HG03354 (cell line): ENCODE data around the gene RNF225.
"Not testable (repeated sequence)": the region's sequence is repeated elsewhere in the genome, so short reads cannot be mapped to it uniquely, and the experiment has no call there.

Experiments
- ATAC-seq: cut with Tn5 transposase; IDR thresholded peaks from one replicate; pipeline ENCODE4 v1.9.1; 2021; ENCODE audit warnings: mild to moderate bottlenecking; ENCODE audit not compliant: unreplicated experiment, poor library complexity, severe bottlenecking

The RNF225 gene

DNA sequence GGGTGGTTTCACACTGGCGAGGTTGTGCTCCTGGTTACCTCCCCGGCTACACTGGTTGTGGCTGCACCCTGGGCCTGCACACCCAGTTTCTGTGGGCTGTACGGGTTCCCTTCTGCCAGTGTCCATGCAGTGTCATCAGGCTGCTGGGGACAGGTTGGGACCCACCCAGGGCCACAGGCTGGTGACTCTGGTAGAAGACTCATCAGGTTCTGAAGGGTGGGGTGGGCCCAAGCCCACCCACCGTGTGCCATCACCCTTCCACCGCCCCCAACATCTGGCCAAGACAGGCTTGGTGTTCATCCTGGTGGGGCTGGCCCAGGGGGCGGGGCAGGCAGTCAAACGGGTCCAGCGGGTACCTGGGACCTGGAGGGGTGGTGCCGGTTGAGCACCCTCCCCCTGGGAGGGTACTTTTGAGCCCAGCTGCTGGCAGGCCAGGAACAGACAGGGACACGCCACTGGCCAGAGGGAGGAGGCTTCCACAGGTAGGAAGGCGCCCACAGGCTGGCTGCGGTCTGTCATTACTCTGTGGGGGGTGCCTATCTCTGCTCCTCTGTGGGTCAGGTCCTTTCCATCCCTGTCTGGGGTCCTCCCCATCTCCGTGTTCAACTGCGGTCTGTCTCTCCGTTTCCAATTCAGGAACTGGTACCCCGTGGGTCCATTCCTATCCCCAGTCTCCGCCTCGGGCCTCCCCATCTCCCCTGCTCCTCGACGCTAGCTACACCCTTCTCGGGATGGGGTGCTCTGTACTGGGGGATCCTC lies at the start of gene RNF225:
TSS of gene RNF225 (plus strand) at position 437 of the 759 bp plus-strand sequence. CDS start 434 bp downstream, outside the sequence.
- ATAC-seq, result no peak

GRCh38 chr19:58346961-58347929 lies 48.2 kb upstream of the RNF225 start:
- ATAC-seq, result peak; percentile 93

DNA sequence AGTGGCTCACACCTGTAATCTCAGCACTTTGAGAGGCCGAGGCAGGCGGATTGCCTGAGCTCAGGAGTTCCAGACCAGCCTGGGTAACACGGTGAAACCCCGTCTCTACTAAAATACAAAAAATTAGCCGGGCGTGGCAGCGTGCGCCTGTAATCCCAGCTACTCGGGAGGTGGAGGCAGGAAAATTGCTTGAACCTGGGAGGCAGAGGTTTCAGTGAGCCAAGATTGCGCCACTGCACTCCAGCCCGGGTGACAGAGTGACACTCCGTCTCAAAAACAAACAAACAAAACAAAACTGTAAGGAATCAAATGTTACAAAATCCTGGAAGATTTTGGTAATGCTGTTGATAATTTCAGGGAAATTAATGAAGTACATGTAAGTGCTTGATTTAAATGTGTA lies 47.4 kb upstream of the RNF225 start:
- not testable (repeated sequence) for ATAC-seq

DNA sequence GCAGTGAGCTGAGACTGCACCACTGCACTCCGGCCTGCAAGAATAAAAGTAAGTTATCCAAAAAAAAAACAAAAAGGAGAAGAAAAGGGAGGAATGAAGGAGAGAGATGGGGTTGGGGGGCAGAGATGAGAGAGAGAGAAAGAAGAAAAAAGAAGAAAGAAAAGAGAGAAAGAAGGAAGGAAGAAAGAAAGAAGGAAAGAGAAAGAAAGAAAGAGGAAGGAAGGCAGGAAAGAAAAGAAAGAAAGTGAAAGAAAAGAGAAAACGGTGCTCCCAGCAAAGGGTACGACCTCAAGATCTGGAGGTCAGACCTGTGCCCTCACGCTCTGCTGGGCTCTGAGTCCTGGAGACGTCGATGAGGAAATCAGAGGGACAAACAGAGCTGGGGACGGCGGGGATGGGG lies 45.9 kb upstream of the RNF225 start:
- ATAC-seq, result no peak

DNA sequence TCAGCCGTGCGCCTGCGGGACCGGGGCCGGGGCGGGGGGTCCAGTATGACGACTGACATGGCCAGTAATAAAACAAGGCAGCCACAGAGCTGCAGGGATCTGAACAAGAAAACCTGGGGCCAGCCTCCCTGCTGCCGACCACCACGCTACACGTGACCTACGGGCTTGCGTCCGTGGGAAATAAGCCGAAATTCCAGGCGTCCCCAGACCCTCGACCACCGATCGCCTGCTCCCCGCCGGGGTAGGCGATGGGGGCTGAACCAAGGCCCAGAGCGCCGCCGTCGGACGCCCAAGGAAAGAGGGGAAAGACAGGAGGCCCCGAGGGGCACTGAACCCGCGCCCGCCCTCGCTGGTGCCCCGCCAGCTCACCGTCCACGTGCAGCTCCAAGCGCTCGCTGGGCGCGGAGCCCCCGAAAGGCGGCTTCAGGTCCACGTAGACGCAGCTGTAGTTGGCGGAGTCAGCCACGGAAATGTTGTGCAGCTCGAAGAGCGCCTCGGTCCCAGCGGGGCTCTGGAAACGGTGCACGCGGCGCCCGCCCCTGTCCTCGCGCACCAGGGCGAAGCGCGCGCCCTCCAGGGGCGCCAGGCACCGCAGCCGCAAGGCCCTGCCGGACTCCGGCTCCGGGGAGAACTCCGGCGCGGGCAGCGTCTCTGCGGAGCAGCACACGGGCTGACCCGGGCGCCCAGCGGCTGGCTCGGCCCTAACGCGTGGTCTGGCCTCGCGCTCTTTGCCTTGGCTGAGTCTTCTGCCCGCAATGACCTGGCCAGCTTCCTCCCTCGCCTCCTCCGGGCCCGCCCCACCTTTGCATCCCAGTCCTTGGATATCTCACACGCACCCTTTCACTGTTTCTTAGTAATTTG lies 45.2 kb upstream of the RNF225 start:
- no peak for ATAC-seq

GRCh38 chr19:58350871-58351557 lies 44.4 kb upstream of the RNF225 start:
- no peak for ATAC-seq

DNA sequence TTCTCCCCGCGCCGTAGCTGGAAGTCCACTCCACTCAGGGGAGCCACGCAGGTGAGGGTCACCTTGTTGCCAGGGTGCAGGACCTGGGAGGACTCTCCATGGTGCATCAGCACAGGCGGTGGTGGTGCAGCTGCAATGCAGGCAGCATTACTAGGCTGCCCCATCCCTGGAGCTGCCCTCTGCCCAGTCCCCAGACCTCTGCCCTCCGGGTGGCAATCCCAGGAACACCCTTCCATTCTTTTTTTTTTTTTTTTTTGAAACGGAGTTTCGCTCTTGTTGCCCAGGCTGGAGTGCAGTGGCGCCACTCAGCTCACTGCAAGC lies 43.9 kb upstream of the RNF225 start:
- ATAC-seq, result no peak

- ATAC-seq, result no peak
These were observed 43.3 kb upstream of the RNF225 start for GRCh38 chr19:58351990-58352755.

DNA sequence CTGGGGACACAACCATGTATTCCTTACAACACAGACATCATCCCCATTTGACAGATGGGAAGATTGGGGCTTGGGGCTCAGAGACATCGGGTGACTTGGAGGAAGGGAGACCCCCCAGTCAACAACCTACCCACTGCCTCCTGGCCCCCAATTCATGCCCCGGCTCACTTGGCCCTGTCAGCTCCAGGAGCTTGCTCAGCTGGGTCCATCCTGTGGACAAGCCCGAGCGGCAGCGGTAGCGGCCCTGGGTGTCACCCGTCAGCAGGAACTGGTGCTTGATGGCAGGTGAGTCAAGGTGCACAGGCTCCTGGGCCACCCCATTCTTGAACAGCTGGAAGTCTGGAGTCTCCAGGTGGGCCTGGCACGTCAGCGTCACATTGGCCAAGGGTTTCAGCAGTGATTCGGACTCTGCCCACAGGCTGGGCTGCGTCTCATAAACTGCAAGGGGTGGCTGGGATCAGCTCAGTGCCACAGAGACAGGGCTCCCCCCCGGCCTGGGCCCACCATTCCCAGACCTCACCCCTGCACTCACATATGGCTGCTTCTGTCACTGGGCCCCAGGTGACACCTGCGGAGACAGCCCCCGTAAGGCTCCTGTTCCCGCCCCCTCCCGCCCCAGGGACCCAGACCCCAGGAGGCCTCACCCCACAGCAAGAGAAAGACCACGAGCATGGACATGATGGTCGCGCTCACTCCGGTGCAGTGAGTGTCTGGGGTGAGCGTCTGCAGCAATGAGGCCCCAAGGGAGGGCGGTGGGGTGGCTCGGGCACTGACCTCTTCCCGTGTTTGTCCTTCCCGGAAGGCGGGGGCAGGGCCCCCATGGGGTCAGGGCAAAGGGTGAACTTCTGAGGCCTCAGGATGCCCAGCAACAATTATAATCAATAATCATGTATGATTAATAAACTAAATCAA lies 42.4 kb upstream of the RNF225 start, which contains the start of gene A1BG:
TSS of gene A1BG (minus strand) at position 733 of the 912 bp plus-strand sequence. CDS start at position 678, 55 bp downstream.
- no peak for ATAC-seq

- no peak for ATAC-seq
These were observed 41.6 kb upstream of the RNF225 start for GRCh38 chr19:58353717-58354477.

- ATAC-seq, result no peak
These were observed 40.9 kb upstream of the RNF225 start for GRCh38 chr19:58354478-58355030.

GRCh38 chr19:58355215-58355796 lies 40.1 kb upstream of the RNF225 start:
- ATAC-seq, result no peak

DNA sequence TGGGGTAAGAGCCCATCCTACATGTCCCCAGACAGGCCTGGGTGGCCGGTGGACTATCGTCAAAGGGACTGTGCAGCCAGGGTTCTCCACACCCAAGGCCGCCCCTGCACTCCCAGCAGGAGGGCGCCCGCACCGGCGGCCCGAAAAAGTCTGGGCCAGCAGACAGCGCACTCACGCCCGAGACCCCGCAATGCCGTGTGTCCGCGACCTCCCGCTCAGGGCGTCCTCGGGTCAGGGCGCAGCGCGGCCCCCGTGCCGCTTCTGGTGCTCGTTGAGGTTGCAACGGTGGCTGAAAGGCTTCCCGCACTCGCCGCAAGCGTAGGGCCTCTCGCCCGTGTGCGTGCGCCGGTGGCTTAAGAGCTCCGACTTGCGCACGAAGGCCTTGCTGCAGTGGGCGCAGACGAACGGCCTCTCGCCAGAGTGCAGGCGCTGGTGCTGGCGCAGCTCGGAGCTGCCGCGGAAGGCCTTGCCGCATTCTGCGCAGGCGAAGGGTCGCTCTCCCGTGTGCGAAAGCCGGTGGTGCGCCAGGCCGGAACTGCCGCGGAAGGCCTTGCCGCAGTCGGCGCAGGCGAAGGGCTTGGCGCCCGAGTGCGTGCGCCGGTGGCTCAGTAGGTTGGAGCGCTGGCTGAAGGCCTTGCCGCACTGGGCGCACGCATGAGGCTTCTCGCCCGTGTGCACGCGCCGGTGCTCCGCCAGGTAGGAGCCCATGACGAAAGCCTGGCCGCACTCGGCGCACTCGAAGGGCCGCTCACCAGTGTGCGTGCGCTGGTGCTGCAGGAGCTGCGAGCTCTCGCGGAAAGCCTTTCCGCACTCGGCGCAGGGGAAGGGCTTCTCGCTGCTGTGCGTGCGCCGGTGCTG lies 39.3 kb upstream of the RNF225 start:
- no peak for ATAC-seq

DNA sequence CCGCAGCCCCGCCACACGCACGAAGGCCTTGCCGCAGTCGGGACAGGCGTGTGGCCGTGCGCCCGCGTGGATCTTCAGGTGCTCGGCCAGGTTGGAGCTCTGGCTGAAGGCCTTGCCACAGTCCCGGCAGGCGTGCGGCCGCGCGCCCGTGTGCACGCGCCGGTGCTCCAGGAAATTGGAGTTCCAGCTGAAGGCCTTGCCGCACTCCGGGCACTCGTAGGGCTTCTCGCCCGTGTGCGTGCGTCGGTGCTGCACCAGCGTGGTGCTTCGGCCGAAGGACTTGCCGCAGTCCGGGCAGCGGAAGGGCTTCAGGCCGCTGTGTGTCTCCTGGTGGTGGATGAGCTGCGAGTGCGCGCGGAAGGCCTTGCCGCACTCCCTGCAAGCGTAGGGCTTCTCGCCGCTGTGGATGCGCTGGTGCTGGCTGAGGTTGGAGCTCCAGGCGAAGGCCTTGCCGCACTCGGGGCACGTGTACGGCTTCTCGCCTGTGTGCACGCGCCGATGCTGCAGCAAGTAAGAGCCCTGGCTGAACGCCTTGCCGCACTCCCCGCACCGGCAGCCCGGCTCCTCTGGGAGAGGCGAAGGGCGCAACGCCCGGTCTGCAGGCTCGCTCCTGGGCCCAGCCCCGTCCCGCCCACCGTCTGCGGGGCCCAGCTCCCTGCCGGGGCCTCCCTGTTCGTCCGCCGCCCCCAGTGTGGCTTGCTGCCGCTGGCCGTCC lies 38.5 kb upstream of the RNF225 start:
- no peak for ATAC-seq
